Caco-2 (cell line): Measurements from ENCODE around the gene TNPO2. TPM values are rescaled to one million over a fixed set of nuclear protein-coding genes. Genes with fewer than 3 reads are reported as not detected.

Experiments
- BruUV-seq: library from RNA; stranded (reverse); fragments of 400-500 nt; replicated peaks from 2 replicates; lab custom pipeline; 2021; lab: Mats Ljungman, UMichigan
- CTCF ChIA-PET: fragments of 300-600 bp; sonication (Branson Sonifier 250); formaldehyde crosslinking; loops from one replicate; lab custom pipeline; 2022; ENCODE audit warnings: antibody characterized with exemption; lab: Charles Lee
- POLR2A ChIA-PET: fragments of 300-600 bp; sonication (Branson Sonifier 250); formaldehyde crosslinking; loops from one replicate; lab custom pipeline; 2022; ENCODE audit warnings: antibody characterized with exemption; lab: Charles Lee
- DNase-seq, 2 experiments: peaks; one replicate each; pipeline versions ENCODE4 v3.0.0 to v3.0.0-alpha.2; 2020 to 2022
- H3K27me3 ChIP-seq: replicated peaks from 2 replicates; pipeline ENCODE4 v1.6.0; 2011; ENCODE audit warnings: low read length; ENCODE audit not compliant: control insufficient read depth, insufficient read depth
- H3K36me3 ChIP-seq: 2 replicates; pipeline ENCODE4 v1.5.1; 2011; ENCODE audit warnings: low read length; ENCODE audit not compliant: control insufficient read depth, insufficient read depth
- H3K4me1 ChIP-seq: fragments of 250-450 bp; sonication (Bioruptor Pico); 2 replicates; pipeline ENCODE4 v1.5.1; 2020; ENCODE audit warnings: mild to moderate bottlenecking
- H3K4me3 ChIP-seq: 2 replicates; pipeline ENCODE4 v1.5.1; 2011; ENCODE audit warnings: low read depth, mild to moderate bottlenecking, control low read depth, low read length
- H3K9me3 ChIP-seq: fragments of 250-450 bp; sonication (Bioruptor Pico); 2 replicates; pipeline ENCODE4 v1.5.1; 2020; ENCODE audit warnings: mild to moderate bottlenecking, moderate library complexity
- H3K27ac Mint-ChIP-seq: one replicate; pipeline ENCODE4 v1.8.0; 2022; ENCODE audit warnings: mixed read lengths; ENCODE audit not compliant: unreplicated experiment
- H3K27me3 Mint-ChIP-seq: one replicate; pipeline ENCODE4 v1.8.0; 2022; ENCODE audit warnings: mixed read lengths; ENCODE audit not compliant: insufficient read depth, unreplicated experiment
- H3K36me3 Mint-ChIP-seq: one replicate; pipeline ENCODE4 v1.8.0; 2022; ENCODE audit warnings: mild to moderate bottlenecking, mixed read lengths; ENCODE audit not compliant: insufficient read depth, unreplicated experiment
- H3K4me1 Mint-ChIP-seq: one replicate; pipeline ENCODE4 v1.8.0; 2022; ENCODE audit warnings: low read depth, mixed read lengths; ENCODE audit not compliant: unreplicated experiment
- H3K4me3 Mint-ChIP-seq: one replicate; pipeline ENCODE4 v1.8.0; 2022; ENCODE audit warnings: mild to moderate bottlenecking, moderate library complexity, mixed read lengths; ENCODE audit not compliant: unreplicated experiment
- H3K9me3 Mint-ChIP-seq: one replicate; pipeline ENCODE4 v1.8.0; 2022; ENCODE audit warnings: mixed read lengths; ENCODE audit not compliant: unreplicated experiment
- intact Hi-C: fragments of 100-400 bp; cut with micrococcal nuclease; formaldehyde crosslinking; loops from one replicate; pipeline ENCODE4 v1.10.0; 2022; ENCODE audit not compliant: unreplicated experiment
- total RNA-seq: library from RNA; stranded (reverse); gene quantifications from 2 replicates; pipeline ENCODE4 v1.2.3, GENCODE V29; 2022
- TF ChIP-seq, protein P1 (sequence below), 2 experiments: fragments of 200-600 bp in 1 of 2; IDR thresholded peaks; 1 replicate in 1 of 2; 2 replicates in 1 of 2; pipeline versions ENCODE4 v1.5.1 to v1.8.0; 2011 to 2022; ENCODE audit warnings: antibody characterized with exemption in 1 of 2, control low read depth in 1 of 2, inconsistent platforms in 1 of 2, low read depth in 1 of 2, low read length in 1 of 2, mild to moderate bottlenecking in 1 of 2, moderate library complexity in 1 of 2; ENCODE audit not compliant: insufficient read depth in 1 of 2, severe bottlenecking in 1 of 2, unreplicated experiment in 1 of 2

TNPO2 gene
- total RNA-seq, 1 experiment from 2014 or later = 87.8 TPM

- Mint-ChIP-seq H3K9me3 (no peaks in the 10 kb centered on the region), H3K4me1 (no peaks in the 10 kb centered on the region), H3K36me3 (peaks cover 25% of the 10 kb centered on the region), H3K27ac (no peak overlapping the region), H3K4me3 (no peak overlapping the region), H3K27me3 (no peaks in the 10 kb centered on the region)
- no peaks in the 10 kb centered on the region for H3K36me3 ChIP-seq
- H3K27me3 ChIP-seq = no peaks in the 10 kb centered on the region
- CTCF ChIA-PET = no interaction called here
- H3K4me1 ChIP-seq = no peaks in the 10 kb centered on the region
- H3K4me3 ChIP-seq = no peak overlapping the region
- POLR2A ChIA-PET = no interaction called here
- no TSS peak for BruUV-seq
- intact Hi-C loops = no loop called here
- TF ChIP-seq, protein P1, sequence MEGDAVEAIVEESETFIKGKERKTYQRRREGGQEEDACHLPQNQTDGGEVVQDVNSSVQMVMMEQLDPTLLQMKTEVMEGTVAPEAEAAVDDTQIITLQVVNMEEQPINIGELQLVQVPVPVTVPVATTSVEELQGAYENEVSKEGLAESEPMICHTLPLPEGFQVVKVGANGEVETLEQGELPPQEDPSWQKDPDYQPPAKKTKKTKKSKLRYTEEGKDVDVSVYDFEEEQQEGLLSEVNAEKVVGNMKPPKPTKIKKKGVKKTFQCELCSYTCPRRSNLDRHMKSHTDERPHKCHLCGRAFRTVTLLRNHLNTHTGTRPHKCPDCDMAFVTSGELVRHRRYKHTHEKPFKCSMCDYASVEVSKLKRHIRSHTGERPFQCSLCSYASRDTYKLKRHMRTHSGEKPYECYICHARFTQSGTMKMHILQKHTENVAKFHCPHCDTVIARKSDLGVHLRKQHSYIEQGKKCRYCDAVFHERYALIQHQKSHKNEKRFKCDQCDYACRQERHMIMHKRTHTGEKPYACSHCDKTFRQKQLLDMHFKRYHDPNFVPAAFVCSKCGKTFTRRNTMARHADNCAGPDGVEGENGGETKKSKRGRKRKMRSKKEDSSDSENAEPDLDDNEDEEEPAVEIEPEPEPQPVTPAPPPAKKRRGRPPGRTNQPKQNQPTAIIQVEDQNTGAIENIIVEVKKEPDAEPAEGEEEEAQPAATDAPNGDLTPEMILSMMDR (IDR thresholded peaks at IDR 0.05; ENCODE audit: insufficient read depth in 1 of 2, low read depth in 1 of 2, low read length in 1 of 2, severe bottlenecking in 1 of 2, unreplicated experiment in 1 of 2) = no peak
- no peak for DNase-seq
- no peaks in the 10 kb centered on the region for H3K9me3 ChIP-seq
Observed at GRCh38 chr19:12655546-12655945, 68.2 kb downstream of the TNPO2 start.

- no peak for DNase-seq
- H3K9me3 Mint-ChIP-seq = peaks cover 5% of the 10 kb centered on the region
- CTCF ChIA-PET = no interaction called here
Observed at GRCh38 chr19:12652219-12652618, 71.5 kb downstream of the TNPO2 start.

GRCh38 chr19:12649941-12650340, 73.8 kb downstream of the TNPO2 start:
- POLR2A ChIA-PET = no interaction called here
- Histone ChIP-seq H3K27me3 (no peaks in the 10 kb centered on the region), H3K9me3 (no peaks in the 10 kb centered on the region), H3K4me3 (no peak overlapping the region), H3K36me3 (no peaks in the 10 kb centered on the region), H3K4me1 (no peaks in the 10 kb centered on the region)
- peaks cover 6% of the 10 kb centered on the region for H3K9me3 Mint-ChIP-seq
- H3K27me3 Mint-ChIP-seq = no peaks in the 10 kb centered on the region
- TF ChIP-seq, protein P1 (IDR thresholded peaks at IDR 0.05; ENCODE audit: insufficient read depth in 1 of 2, low read depth in 1 of 2, low read length in 1 of 2, severe bottlenecking in 1 of 2, unreplicated experiment in 1 of 2) = no peak
- DNase-seq = no peak
- no peak overlapping the region for H3K4me3 Mint-ChIP-seq
- intact Hi-C loops = no loop called here
- no peaks in the 10 kb centered on the region for H3K4me1 Mint-ChIP-seq
- peaks cover 6% of the 10 kb centered on the region for H3K36me3 Mint-ChIP-seq
- H3K27ac Mint-ChIP-seq = no peak overlapping the region
- BruUV-seq = no TSS peak
- CTCF ChIA-PET = no interaction called here

More at GRCh38 chr19:12652219-12652618, 71.5 kb downstream of the TNPO2 start:
- intact Hi-C loops = no loop called here
- H3K4me1 ChIP-seq = no peaks in the 10 kb centered on the region
- H3K27me3 ChIP-seq = no peaks in the 10 kb centered on the region
- Mint-ChIP-seq H3K27ac (no peak overlapping the region), H3K27me3 (no peaks in the 10 kb centered on the region), H3K36me3 (peaks cover 14% of the 10 kb centered on the region), H3K4me3 (no peak overlapping the region), H3K4me1 (no peaks in the 10 kb centered on the region)
- H3K9me3 ChIP-seq = no peaks in the 10 kb centered on the region
- no peaks in the 10 kb centered on the region for H3K36me3 ChIP-seq
- POLR2A ChIA-PET = no interaction called here
- TF ChIP-seq, protein P1 (IDR thresholded peaks at IDR 0.05; ENCODE audit: insufficient read depth in 1 of 2, low read depth in 1 of 2, low read length in 1 of 2, severe bottlenecking in 1 of 2, unreplicated experiment in 1 of 2) = no peak
- BruUV-seq = no TSS peak
- no peak overlapping the region for H3K4me3 ChIP-seq

Other genes starting within 250 kb of the TNPO2 start
- gene ZNF709, start 239.1 kb downstream of the TNPO2 start, total RNA-seq = 1.7 and 2.4 TPM in 2 replicates
- 11.1 and 11.6 TPM in 2 replicates for gene ZNF564, start 172.4 kb downstream of the TNPO2 start, total RNA-seq
- gene ZNF490, start 113.1 kb downstream of the TNPO2 start, total RNA-seq = 6.1 and 6.3 TPM in 2 replicates
- gene ZNF791, start 113.0 kb downstream of the TNPO2 start, total RNA-seq = 15.2 and 18.9 TPM in 2 replicates
- gene MAN2B1, start 57.2 kb downstream of the TNPO2 start, total RNA-seq = 70.5 and 88.9 TPM in 2 replicates
- 17.5 and 20.4 TPM in 2 replicates for gene WDR83, start 57.1 kb downstream of the TNPO2 start, total RNA-seq
- gene DHPS, start 42.1 kb downstream of the TNPO2 start, total RNA-seq = 76.3 and 76.4 TPM in 2 replicates
- 0.91 TPM in 1 of 2 replicates, not detected in the other for gene GNG14, start 35.9 kb downstream of the TNPO2 start, total RNA-seq
- 8.3 and 10.6 TPM in 2 replicates for gene FBXW9, start 27.3 kb downstream of the TNPO2 start, total RNA-seq
- 164 and 169 TPM in 2 replicates for gene TRIR, start 10.8 kb upstream of the TNPO2 start, total RNA-seq
- 55.0 and 57.1 TPM in 2 replicates for gene GET3, start 13.6 kb upstream of the TNPO2 start, total RNA-seq
- gene BEST2, start 27.9 kb upstream of the TNPO2 start, total RNA-seq = 0.27 TPM in 1 of 2 replicates, not detected in the other
- gene HOOK2, start 51.6 kb upstream of the TNPO2 start, total RNA-seq = 74.2 and 80.4 TPM in 2 replicates
- 16.4 and 19.4 TPM in 2 replicates for gene JUNB, start 67.6 kb upstream of the TNPO2 start, total RNA-seq
- 265 and 285 TPM in 2 replicates for gene PRDX2, start 77.9 kb upstream of the TNPO2 start, total RNA-seq
- 23.9 and 25.9 TPM in 2 replicates for gene THSD8, start 78.1 kb upstream of the TNPO2 start, total RNA-seq
- 30.9 and 37.6 TPM in 2 replicates for gene RNASEH2A, start 82.7 kb upstream of the TNPO2 start, total RNA-seq
- gene RTBDN, start 110.6 kb upstream of the TNPO2 start, total RNA-seq = not detected in 2 replicates
- 0.79 and 0.91 TPM in 2 replicates for gene MAST1, start 114.6 kb upstream of the TNPO2 start, total RNA-seq
- 3.6 and 3.8 TPM in 2 replicates for gene DNASE2, start 157.5 kb upstream of the TNPO2 start, total RNA-seq
- not detected in 2 replicates for gene KLF1, start 163.3 kb upstream of the TNPO2 start, total RNA-seq
- gene GCDH, start 167.2 kb upstream of the TNPO2 start, total RNA-seq = 31.4 and 32.4 TPM in 2 replicates
- 2.0 and 2.3 TPM in 2 replicates for gene SYCE2, start 195.4 kb upstream of the TNPO2 start, total RNA-seq
- 75.9 and 88.6 TPM in 2 replicates for gene FARSA, start 209.8 kb upstream of the TNPO2 start, total RNA-seq
- gene CALR, start 214.7 kb upstream of the TNPO2 start, total RNA-seq = 707 and 767 TPM in 2 replicates
- 102 and 112 TPM in 2 replicates for gene RAD23A, start 221.9 kb upstream of the TNPO2 start, total RNA-seq
- gene GADD45GIP1, start 233.3 kb upstream of the TNPO2 start, total RNA-seq = 39.3 and 42.7 TPM in 2 replicates
- gene DAND5, start 245.6 kb upstream of the TNPO2 start, total RNA-seq = not detected in 2 replicates